Left hindlimb (tissue), 1 donor: ENCODE measurements around the gene GOLIM4.
"Not testable (repeated sequence)": the region's sequence is repeated elsewhere in the genome, so short reads cannot be mapped to it uniquely, and the experiment has no call there.

Experiments used
- DNase-seq: peaks from one replicate; pipeline ENCODE4 v3.0.0-alpha.2; 2018

Gene GOLIM4, protein sequence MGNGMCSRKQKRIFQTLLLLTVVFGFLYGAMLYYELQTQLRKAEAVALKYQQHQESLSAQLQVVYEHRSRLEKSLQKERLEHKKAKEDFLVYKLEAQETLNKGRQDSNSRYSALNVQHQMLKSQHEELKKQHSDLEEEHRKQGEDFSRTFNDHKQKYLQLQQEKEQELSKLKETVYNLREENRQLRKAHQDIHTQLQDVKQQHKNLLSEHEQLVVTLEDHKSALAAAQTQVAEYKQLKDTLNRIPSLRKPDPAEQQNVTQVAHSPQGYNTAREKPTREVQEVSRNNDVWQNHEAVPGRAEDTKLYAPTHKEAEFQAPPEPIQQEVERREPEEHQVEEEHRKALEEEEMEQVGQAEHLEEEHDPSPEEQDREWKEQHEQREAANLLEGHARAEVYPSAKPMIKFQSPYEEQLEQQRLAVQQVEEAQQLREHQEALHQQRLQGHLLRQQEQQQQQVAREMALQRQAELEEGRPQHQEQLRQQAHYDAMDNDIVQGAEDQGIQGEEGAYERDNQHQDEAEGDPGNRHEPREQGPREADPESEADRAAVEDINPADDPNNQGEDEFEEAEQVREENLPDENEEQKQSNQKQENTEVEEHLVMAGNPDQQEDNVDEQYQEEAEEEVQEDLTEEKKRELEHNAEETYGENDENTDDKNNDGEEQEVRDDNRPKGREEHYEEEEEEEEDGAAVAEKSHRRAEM

DNA sequence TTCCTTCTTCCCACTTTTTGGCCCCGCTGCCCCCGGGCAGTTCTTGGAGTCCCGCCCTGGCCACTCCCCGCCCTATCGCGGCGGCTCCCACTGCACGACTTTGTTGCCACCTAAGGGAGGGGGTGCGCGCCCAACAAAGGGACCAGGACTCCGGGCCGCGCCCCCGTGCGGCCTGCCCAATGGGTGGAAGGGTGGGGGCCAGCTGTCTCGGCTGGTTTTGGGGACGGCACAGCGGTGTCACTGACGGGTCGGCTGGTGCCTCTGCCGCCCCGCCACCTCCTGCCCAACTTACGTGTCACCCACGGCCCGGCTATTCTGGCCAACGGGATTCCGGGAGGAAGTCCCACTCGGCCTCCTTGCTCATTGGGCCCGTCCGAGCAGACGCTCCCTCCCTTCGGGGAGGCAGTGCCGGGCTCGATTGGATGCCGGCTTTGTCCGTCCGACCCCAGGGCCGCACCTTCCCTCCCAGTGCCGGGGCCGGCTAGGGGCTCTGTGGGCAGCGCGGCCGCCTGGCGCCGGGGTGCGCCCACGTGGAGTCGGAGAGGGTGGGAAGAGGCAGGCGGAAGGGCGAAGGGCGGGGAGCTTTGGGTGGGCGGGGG lies at the start of gene GOLIM4:
GOLIM4 (minus strand) TSS at position 314 of the 599 bp plus-strand sequence. CDS start 639 bp downstream, outside the sequence.
- DNase-seq: peak; percentile 98

DNA sequence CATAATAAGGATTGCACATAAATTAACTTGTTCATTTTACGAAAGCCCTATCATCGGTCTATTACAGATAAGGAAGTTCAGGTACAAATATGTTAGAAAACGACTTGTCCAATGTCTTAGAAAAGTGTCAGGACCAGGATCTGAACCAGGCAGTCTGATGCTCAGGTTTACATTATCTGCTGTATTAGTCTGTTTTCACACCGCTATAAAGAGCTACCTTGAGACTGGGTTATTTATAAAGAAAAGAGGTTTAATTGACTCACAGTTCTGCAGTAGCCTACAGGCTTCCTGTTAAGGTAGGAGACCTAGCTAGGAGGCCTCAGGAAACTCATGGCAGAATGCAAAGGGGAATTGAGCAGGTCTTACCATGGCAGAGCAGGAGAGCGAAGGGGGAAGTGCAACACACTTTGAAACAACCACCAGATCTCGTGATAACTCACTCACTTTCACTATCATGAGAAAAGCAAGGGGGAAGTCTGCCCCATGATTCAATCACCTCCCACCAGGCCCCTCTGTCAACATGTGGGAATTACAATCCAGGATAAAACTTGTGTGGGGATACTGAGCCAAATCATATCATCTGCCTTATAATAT lies 45.8 kb upstream of the GOLIM4 start:
- DNase-seq: no peak

DNA sequence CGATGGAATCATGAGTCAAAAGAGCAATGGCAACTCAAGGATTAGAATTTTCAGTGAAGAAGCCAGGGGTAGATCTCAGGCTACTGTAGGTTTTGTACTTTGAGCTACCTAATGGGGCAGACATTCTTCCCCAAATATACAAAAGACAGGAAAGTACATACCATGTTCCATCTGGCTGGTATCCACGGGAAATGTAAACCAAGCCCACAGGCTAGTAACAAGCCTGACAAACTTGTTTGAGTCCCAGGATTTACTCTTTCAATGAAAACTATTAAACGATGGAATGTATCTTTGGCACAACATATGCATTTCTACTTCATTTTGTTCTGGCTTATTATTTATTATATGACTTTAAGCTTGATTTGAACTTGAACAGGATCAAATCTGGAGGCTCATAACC lies 44.2 kb upstream of the GOLIM4 start:
- no peak for DNase-seq

DNA sequence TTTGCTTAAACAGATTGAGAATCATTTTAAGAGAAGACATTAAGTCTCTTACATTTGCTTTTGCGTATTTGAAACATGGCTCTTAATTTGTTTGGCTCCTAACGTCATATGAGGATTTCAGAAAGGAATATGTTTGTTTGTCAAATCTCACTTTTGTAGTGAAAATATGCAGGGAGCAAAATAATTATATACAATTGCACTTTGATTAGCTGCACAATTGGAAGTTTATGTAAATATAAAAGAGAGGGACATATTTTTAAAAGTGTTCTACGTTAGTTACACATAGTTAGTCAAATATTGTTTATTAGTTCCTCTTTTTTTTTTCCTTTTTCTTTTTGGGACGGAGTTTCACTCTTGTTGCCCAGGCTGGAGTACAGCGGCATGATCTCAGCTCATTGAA lies 42.7 kb upstream of the GOLIM4 start:
- DNase-seq: no peak

DNA sequence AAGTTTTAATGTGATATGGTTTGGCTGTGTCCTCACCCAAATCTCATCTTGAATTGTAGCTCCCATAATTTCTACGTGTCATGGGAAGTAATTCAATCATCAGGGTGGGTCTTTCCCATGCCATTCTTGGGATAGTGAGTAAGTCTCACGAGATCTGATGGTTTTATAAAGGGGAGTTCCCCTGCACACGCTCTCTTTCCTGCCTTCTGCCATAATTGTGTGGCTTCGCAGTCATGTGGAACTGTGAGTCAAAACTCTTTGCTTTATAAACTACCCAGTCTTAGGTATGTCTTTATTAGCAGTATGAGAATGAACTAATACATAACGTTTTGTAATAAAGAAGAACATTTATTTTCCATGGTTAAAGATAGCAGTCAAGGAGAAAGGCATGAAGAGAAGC lies 39.2 kb upstream of the GOLIM4 start:
- no peak for DNase-seq

DNA sequence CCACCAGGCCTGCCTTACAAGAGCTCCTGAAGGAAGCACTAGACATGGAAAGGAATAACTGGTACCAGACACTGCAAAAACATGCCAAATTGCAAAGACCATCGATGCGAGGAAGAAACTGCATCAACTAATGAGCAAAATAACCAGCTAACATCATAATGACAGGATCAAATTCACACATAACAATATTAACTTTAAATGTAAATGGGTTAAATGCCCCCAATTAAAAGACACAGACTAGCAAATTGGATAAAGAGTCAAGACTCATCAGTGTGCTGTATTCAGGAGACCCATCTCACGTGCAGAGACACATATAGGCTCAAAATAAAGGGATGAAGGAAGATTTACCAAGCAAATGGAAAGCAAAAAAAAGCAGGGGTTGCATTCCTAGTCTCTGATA lies 34.5 kb upstream of the GOLIM4 start:
- not testable (repeated sequence) for DNase-seq

DNA sequence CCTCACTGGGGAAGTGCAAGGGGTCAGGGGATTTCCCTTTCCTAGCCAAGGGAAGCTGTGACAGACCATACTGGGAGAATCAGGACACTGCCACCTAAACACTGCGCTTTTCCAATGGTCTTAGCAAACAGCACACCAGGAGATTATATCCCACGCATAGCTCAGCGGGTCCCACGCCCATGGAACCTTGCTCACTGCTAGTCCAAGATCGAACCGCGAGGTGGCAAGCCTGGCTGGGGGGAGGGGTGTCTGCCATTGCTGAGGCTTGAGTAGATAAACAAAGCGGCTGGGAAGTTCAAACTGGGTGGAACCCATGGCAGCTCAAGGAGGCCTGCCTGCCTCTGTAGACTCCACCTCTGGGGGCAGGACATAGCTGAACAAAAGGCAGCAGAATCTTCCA lies 32.7 kb upstream of the GOLIM4 start:
- DNase-seq: not testable (repeated sequence)

DNA sequence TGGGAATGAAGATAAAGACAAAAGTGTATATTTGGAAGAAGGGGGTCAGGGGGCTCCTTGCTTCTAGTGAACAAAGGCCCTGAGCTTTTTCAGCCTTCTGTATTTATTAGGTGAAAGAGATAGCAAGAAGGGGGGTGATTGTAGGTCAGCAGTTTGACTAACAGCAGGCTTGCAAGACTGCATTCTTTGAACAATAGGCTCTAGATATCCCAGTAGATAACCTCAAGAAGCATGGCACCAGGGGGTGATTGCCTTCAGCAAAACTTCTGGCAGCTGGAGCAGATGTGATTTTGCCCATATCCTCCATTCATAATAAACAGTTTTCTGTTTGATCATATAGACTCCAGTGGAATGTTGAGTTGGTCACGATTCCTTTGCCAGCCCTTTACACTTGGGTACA lies 31.7 kb upstream of the GOLIM4 start:
- no peak for DNase-seq

DNA sequence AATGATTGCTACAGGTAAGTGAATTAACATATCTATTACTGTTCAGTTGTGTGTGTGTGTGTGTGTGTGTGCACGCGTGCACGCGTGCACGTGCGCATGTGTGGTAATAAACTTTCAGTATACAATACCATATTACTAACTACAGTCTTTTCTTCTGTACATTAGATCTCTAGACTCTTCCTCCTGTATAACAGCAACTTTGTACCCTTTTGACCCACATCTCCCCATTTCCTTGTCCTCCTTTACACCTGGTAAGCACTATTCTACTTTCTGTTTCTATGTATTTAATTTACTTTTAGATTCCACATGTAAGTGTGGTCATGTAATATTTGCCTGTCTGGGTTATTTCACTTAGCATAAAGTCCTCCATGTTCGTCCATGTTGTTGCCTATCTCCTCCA lies 29.1 kb upstream of the GOLIM4 start:
- no peak for DNase-seq

DNA sequence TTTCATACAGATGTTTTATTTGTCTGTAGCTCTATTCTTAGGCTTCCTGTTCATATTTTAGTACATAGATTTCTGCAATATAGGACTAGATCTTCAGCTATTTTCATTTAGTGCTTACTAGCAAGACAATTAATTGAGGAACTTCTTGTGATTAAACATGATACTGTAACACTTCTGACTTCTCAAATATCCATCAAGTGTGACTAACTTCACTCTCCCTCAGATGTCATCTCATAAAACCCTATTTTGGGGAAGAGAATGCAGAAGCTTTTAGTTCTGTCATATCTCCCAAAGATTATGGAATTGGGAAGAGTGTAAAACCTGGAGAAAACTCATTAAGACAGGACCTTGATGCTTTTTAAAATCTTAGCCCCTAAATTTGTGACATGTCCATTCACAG lies 28.6 kb upstream of the GOLIM4 start:
- no peak for DNase-seq

DNA sequence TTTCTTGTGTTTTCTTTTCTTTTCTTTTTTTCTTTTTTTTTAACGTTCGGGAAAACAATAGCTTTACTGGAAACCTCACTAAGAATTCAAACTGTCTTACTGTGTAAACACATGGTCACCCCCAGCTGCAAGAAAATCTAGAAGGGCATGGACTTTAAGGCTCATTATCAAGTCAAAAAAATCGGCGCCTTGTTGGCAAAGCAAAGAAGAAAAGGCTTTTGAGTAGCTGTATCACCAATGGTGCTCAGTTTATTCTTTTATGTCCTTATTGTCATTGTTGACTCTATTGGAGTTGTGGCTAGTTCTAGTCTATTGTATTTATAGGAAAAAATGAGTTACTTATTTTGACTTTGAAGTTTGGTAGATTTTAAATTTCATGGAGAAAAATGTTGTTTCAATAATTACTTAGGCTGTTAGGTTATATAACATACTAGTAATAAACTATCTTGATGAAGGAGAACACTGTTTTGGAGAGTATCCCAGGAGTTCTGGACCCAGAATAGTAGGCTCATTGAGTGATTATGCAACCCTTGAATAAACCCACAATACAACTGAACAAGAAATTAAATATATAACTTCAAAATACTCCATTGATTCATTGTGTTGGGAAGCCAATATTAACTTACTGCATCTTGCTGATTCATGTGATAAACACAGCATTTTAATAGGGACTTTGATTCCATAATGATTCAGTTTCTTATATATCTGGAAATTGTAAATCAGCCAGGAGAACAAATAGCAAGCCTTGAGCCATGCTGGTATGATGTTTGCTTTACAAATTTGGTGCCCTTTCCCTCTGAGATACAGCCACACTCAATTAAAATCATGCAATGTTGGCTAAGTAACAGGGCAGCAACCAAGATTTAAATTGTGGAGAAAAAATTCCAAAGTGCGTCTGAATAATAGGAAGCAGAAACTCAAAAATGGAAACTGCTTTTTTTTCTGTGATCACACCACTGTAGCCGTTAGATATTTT lies 27.8 kb upstream of the GOLIM4 start:
- no peak for DNase-seq

DNA sequence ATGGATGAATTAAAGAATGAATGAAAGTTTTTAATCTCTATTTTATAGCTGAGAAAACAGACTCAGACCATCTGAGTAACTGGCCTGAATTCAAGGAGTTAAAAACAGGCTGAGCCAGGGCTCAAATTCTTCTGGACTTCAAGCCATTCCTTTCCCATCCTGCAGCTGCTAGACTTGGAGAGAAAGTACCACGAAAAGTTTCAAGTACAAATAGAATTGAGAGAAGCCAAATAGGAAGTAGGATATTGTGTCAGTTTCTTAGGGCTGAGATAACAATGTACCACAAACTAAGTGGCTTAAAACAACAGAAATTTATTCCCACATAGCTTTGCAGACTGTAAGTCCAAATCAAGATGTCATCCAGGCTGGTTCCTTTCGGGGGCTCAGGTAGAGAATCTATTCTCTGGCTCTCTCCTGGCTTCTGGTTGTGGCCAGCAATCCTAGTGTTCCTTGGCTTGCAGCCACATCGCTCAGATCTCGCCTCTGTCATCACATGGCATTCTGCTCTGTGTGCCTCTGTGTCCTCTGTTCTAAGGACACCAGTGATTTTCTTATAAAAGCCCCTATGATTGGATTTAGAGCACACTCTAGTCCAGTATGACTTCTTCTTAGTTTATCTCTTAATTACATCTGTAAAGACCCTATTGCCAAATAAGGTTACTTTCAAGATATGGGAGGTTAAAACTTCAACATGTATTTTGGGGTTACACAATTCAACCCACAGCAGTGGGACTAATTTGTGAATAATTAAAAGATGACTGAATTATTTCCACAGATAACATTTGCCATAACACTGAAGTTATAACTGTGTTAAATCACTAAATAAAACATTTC lies 25.7 kb upstream of the GOLIM4 start:
- DNase-seq: peak; percentile 31

DNA sequence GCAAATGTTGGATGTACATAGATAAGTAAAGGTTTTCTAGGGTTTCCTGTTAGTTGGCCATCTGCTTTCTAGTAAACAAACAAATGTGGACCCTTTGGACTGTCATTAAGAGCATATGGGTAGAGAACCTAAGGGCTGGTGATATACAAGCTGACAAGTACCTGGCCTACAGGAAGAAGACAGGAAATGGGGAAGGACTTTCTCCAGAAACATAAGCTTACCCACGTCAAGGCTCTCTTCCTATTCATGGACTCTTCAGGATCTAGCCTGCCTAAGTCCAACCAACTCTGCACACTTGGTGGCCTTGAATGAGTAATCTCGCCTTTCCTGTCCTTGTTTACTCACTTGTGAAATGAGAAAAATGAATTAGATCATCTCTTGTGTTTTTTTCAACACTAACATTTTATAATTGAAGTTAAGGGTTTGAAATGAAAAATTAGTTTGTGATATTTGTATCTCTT lies 22.2 kb upstream of the GOLIM4 start:
- DNase-seq: no peak

DNA sequence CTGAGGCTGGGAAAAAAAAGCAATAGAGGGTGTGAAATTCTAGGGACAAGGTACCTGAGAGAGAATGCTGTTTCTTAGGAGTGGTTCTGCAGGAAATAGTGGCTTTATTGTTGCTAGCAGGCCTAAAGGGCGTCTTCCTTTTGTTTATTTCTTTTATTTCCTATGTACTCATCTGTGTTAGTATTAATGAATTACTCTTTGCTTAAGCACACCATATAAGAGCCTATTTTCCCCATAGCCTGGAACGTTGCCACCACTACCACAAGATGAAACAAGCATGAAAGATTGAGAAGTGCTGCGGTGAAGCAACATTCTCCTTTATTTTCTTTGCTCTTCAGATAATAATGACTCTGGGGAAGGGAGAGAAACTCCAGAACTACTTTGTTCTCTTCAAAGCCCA lies 21.3 kb upstream of the GOLIM4 start:
- DNase-seq: no peak

DNA sequence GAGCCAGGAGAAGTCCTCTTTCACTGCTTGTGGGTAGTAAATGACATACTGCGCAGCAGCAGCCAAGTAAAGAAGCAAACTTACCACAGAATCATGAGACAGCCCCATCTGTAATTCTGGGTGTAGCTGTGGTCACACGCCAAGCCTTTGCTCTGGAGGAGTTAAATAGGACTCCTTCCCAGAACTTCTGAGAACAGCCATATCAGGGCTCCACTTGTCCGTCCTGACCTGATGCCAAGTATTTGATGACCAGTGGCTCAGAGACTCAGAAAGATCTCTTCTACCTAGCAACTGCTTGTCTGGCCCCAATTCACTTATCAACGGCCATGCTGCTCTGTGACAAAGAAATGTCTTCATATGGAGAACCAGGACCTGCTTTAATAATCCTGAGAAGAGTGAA lies 20.6 kb upstream of the GOLIM4 start:
- peak; percentile 72 for DNase-seq

DNA sequence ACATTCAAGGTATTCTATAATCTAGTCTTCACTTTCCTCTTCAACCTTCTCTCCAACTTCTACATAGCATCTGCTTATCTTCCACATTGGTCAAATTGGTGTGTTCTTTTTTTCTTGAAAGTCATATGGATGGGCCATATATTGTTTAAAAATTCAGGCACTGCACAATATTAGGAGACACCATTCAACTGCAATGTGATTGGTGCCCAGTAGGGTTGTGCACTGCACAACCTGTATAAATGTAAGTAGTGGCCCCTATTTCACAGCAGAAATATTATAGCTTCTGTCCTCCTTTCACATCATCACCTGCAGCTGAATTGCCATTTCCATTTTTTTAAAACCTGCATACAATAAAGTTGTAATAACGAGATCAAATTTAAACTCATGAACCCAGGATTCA lies 18.1 kb upstream of the GOLIM4 start:
- DNase-seq: no peak

DNA sequence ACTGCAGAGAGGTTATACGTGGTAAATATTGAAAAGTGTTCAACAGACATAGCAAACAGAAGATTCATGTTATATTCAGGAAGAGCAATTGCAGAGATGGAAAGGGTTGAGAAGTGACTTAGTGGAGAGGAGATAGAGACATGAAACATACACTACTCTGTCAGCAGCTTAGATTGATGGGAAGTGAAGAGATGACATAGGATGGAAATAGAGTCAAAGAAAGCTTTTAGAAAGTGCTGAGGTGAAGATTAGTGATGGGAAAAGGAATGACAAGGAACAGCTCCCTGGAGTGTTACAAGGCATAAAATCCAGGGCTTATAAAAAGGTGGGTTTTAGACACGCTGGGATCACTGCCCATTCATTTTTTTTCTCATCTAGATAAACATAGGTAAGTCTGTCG lies 17.2 kb upstream of the GOLIM4 start:
- DNase-seq: no peak

DNA sequence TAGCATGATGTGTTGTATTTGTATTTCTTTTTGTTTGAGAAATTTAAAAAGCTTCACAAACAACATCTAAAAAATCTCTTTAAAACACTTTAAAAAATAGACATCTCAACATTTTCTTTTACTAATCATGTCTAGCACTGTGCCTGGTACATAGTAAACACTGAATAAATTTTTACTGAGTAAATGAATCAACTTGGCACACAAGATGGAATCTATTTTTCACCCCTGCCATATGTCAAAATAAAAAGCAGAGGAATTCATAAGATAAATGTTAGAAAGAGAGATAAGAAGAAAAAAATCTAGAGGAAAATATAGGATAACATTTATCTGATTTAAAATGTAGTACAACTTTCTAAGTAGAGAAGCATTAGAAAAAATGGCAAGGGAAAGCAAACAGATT lies 8.6 kb upstream of the GOLIM4 start:
- no peak for DNase-seq

DNA sequence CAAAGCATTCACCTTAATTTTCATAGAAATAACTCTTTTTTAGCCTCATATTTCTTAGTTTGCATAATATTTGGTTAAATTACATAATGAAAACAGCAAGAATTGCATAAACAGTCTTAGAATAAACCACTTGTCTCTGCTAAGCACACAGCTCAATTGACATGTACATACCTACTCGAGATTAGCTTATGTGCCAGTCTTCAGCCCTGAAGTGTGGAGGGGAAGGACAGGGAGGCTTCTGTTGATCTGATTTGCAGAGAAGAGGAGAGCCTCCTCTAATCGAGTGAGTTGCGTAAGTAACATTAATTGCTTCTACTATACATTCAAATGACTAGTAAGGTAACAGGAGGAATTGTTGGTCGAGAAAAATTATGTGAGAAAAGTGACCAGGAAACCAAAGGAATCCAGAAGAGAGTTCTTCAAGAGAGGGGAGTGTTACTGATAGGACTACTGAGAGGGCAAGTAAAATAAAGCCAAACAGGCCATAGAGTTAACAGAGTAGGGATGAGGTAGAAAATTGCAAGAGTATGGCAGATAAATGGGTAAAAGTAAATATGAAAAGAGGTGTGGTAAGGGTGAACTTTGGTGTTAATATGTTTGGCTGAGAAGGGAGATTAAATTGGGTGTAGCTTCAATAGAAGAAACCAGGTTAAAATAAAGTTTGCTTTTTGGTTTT lies 7.1 kb upstream of the GOLIM4 start:
- no peak for DNase-seq

DNA sequence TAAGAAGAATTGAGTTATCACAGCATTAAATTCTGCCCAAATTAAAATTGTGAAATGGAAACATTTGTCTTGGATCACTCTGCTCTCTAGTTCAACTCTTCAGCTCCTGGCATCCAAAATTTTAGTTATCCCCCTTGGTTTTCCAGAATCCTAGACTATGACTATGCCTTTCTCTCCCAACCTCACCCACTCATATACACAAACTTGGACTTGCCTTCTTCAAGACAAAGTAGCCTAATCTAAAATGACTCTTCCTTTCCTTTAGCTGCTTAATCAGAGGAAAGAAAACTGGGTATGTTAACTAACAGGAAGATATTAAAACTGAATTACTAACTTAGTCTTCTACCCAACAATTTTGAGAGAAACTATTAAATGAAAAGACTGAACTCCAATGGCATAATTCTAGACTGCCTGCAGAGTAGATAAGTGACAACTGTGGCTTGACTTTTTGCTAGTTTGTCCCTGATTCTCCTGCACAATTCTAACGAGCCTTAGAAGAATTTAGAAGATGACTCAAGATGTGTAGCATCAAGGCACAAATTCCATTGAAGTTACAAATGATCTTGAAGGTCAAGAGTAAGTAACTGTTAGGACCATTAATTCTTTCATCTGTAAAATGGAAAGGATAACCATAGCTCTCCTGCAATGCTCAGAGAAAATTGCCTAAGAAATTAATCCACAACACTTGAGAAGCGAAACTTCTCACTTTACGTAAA lies 5.2 kb upstream of the GOLIM4 start:
- no peak for DNase-seq
